Activated CD8-positive, alpha-beta memory T cell treated with anti-CD3 and anti-CD28 coated beads for 4 hours (primary cell): Measurements from ENCODE around the gene TMEM38B.
"Not testable (repeated sequence)": the region's sequence is repeated elsewhere in the genome, so short reads cannot be mapped to it uniquely, and the experiment has no call there.

Source experiments
- DNase-seq, 2 donors: peaks; one replicate each; pipeline ENCODE4 v3.0.0-alpha.2; 2020; ENCODE audit warnings: low read depth in 2 of 2

TMEM38B gene

DNA sequence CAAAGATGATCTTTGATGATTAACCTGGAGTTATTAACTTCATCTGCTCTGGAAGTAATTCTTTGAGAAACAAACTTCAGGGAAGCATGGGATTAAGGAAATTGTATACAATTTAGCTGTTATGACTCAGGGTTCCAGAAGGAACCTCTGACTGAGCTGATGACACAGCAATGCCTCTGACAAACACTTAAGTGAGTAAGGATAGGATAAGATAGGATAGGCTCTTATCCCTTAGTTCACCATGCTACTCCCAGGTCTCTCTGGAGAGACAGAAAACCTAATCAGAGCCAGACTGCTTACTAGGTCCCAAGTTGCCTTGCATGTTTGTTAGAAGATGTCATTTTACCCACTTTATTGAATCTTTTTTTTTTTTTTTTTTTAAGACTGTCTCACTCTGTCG, 12.6 kb upstream of the TMEM38B start:
- DNase-seq = no peak

DNA sequence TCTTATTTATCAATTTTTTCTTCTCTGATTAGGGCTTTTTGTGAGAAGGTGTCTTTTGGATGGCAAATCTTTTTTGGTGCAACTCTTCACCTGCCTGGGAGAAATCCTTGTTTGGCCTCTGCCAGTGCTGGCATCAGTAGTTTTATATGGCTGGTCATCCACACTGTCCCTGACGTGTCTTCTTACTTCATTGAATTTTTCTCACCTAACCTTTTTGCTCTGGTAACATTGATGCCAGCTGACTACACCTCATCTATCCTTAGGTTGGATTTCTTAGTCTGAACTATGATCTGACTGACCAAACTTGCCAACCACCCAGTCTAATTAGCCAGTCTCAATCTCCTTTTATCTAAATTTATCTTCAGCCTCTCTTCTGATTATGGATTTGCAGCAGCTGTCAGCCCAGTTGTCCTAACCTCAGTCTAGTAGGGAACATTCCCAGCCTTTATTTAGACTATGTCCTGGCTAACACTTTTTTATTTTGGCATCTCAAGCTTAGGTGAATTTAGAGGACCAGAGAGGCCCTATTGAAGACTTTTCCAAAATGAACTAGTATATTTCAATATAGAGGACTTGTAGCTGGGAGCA, 10.6 kb upstream of the TMEM38B start:
- no peak for DNase-seq

- no peak for DNase-seq
Observed at GRCh38 chr9:105686936-105687335, 7.4 kb upstream of the TMEM38B start.

DNA sequence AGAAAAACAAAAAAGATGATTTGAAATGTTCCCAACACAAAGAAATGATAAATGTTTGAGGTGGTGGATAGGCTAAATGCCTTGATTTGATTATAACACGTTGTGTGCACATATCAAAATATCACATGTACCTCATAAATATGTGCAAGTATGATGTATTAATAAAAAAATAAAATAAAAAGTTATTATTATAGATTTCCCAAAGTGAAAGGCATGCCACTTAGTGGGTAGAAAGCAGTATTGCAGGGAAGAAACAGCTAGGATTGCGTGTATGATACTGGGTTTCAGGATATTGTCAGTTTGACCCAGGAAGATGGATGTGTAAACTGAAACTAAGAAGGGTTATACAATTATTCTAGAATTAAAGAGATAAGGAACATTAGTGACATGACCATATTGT, 3.6 kb upstream of the TMEM38B start:
- DNase-seq = no peak

- DNase-seq = no peak
Observed at GRCh38 chr9:105693435-105694189, 729 bp upstream of the TMEM38B start.

- DNase-seq = peak; percentile 17 to 36
Observed at GRCh38 chr9:105694848-105695581, 674 bp downstream of the TMEM38B start.

- no peak for DNase-seq
Observed at GRCh38 chr9:105696219-105696793, 2.0 kb downstream of the TMEM38B start.

GRCh38 chr9:105697871-105698270, 3.5 kb downstream of the TMEM38B start:
- DNase-seq = no peak

GRCh38 chr9:105698348-105698870, 4.1 kb downstream of the TMEM38B start:
- no peak for DNase-seq

DNA sequence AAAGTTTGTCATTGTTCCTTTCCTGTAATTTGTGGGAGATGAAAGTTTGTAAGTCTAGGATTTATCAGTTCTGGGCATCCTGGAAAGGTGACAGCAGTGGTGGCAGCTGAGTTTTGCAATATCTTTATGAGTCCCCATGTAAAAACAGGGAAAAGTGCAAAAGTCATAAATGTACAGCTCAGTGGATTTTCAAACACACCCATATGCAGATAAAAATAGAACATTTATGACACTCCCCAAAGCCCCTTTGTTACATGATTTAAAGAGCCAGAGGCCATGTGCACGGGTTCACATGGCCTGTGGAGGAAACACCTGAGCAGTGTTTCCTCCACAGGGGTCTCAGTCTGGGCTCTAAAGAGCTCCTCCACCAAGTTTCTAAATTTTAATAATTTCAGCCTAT, 6.3 kb downstream of the TMEM38B start:
- no peak for DNase-seq

DNA sequence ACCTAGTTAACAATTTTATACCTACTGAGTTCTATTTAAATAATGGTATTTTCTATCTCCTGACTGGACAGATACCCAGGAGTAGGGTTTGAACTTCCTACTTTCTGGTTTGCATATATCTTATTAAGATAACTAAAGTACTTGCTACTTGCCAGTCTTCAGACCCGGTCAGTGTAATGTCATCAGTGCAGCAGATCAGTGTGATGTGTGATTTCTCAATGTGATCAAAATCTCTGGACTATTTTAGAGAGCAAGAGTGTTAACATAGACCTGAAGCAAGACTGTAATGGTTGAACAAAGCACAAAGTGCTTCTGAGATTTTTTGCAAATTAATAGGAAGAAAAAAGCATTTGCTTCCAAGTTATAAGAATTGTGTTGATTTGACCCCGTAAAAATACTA, 6.8 kb downstream of the TMEM38B start:
- DNase-seq = no peak

DNA sequence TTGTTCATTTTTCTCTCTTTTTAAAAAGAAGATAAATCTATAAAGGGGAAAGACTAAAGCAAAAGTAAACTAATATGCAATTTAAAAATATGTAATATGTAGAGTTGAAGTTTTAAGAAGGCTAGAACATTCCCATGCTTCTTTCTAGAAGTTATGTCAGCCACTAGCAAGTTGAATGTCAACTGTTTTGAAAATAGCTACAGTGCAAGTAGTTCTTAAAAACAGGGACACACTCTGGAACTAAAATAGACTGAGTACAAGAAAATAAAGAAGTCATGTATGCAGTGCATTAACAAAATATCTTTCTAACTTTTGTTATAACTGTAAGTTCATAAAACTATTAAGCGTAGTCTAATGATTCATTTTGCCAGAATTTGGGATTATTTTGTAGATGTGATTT, 7.9 kb downstream of the TMEM38B start:
- DNase-seq = no peak

DNA sequence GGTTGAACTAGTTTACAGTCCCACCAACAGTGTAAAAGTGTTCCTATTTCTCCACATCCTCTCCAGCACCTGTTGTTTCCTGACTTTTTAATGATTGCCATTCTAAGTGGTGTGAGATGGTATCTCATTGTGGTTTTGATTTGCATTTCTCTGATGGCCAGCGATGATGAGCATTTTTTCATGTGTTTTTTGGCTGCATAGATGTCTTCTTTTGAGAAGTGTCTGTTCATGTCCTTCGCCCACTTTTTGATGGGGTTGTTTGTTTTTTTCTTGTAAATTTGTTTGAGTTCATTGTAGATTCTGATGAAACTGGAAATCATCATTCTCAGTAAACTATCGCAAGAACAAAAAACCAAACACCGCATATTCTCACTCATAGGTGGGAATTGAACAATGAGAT, 9.3 kb downstream of the TMEM38B start:
- DNase-seq = not testable (repeated sequence)

GRCh38 chr9:105706156-105706555, 11.8 kb downstream of the TMEM38B start:
- no peak for DNase-seq

DNA sequence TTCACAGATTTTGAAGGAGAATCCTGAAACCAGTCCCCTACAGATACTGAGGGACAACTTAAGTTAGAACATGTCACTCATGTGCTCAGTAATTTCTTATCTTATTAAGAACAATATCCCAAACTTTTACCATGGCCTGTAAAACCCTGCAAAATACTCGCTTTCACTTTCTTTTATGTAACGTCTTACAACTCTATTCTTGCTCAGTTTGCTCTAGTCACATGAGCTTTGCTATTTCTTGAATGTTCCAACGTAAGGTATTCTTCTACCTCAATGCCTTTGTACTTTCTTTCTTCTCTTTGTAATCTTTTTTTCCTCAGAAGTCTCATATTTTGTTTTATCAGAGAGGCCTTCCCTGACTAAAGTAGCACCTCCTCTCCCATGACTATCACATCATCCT, 14.1 kb downstream of the TMEM38B start:
- DNase-seq = no peak

DNA sequence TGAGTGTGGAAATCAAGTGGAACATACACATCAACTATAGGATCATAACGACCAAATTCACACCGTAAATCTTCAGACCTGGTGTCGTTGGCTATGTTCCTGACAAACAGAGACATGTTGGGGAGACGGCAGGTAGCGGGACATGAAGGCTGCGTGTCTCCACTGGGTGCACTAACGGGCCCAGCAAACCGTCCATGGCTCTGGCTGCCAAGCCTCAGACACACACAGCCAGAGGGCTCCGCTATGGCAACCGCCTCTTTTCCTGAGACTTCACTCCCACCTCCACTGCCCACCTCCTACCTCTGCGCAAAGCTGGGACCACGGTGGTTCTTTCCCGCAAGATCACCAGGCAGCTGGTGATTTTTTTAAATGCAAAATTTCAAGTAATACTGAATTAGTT, 16.3 kb downstream of the TMEM38B start:
- DNase-seq = no peak

DNA sequence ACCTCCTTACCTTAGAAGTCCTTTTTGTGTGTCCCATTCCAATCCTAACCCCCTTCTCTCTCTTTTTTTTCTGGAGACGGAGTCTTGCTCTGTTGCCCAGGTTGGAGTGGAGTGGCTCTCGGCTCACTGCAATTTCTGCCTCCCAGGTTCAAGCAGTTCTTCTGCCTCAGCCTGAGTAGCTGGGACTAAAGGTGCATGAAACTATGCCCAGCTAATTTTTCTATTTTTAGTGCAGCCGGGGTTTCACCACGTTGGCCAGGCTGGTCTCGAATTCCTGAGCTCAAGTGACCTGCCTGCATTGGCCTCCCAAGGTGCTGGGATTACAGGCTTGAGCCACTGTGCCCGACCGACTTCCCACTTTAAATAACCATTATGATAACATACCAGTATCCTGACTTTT, 17.5 kb downstream of the TMEM38B start:
- no peak for DNase-seq

DNA sequence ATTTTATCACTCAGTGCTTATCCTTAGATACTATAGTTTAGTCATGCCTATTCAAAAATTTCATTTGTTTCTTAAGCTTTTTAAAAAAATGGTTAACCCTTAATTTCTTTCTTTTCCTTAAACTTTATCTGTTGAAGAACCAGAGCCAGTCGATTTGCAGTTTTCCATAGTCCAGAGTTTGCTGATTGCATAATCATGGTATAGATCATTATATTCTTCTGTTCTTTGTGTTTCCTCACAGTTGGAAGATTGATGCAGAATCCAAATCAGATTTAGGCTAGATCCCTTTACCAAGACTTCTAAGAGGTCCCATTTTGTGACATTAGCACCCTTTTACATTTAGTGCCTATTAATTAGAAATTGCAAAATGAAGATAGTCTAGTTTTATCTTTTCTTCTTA, 18.0 kb downstream of the TMEM38B start:
- no peak for DNase-seq

- DNase-seq = no peak
Observed at GRCh38 chr9:105712773-105713172, 18.4 kb downstream of the TMEM38B start.

GRCh38 chr9:105713260-105714019, 19.1 kb downstream of the TMEM38B start:
- DNase-seq = no peak

- DNase-seq = no peak
Observed at GRCh38 chr9:105714020-105714331, 19.6 kb downstream of the TMEM38B start.

- DNase-seq = no peak
Observed at GRCh38 chr9:105716146-105716545, 21.8 kb downstream of the TMEM38B start.
